ENCODE results near the gene FRG1.
"Not testable (repeated sequence)": the region's sequence is repeated elsewhere in the genome, so short reads cannot be mapped to it uniquely, and the experiment has no call there.

DNA sequence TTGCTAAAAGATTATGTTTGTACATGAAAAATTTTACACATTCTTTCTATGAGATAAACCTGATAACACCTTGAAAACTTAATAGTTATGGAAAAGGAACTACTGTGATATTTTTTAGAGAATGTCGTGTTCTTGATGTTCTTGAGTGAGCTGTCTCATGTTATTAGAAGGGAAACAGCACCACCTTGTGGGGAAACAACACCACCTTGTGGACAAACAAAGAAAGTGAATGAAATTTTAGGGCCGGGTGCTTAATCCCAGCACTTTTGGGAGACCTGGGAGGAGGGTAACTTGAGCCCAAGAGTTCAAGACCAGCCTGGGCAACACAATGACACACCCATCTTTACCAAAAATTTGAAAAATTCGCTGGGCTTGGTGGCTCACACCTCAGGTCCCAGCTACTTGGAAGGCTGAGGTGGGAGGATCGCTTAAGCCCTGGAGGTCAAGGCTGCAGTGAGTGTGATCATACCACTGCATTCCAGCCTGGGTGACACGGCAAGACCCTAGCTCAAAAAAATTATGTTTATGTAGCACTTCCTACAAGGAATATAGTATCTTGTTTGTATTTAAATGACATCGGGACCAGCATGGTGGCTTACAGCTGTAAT, 36.1 kb upstream of the FRG1 start:
- TF ChIP-seq, protein P1, sequence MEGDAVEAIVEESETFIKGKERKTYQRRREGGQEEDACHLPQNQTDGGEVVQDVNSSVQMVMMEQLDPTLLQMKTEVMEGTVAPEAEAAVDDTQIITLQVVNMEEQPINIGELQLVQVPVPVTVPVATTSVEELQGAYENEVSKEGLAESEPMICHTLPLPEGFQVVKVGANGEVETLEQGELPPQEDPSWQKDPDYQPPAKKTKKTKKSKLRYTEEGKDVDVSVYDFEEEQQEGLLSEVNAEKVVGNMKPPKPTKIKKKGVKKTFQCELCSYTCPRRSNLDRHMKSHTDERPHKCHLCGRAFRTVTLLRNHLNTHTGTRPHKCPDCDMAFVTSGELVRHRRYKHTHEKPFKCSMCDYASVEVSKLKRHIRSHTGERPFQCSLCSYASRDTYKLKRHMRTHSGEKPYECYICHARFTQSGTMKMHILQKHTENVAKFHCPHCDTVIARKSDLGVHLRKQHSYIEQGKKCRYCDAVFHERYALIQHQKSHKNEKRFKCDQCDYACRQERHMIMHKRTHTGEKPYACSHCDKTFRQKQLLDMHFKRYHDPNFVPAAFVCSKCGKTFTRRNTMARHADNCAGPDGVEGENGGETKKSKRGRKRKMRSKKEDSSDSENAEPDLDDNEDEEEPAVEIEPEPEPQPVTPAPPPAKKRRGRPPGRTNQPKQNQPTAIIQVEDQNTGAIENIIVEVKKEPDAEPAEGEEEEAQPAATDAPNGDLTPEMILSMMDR (conservative IDR thresholded peaks at IDR 0.05; ENCODE audit: low read depth in 2 of 2) = peak; percentile 78 to 85
- not testable (repeated sequence) for TF ChIP-seq EZH2 (IDR thresholded peaks at IDR 0.05; ENCODE audit: low read depth, unreplicated experiment); POLR2AphosphoS5 (IDR thresholded peaks at IDR 0.05; ENCODE audit: low read depth); EZH2phosphoT487 (IDR thresholded peaks at IDR 0.05; ENCODE audit: unreplicated experiment); CREB1 (CRISPR knock-in tag; IDR thresholded peaks at IDR 0.05; ENCODE audit: low read depth); JUNB (IDR thresholded peaks at IDR 0.05; ENCODE audit: unreplicated experiment); NANOG (IDR thresholded peaks at IDR 0.05; ENCODE audit: borderline replicate concordance)
- TF ChIP-seq, protein P2, sequence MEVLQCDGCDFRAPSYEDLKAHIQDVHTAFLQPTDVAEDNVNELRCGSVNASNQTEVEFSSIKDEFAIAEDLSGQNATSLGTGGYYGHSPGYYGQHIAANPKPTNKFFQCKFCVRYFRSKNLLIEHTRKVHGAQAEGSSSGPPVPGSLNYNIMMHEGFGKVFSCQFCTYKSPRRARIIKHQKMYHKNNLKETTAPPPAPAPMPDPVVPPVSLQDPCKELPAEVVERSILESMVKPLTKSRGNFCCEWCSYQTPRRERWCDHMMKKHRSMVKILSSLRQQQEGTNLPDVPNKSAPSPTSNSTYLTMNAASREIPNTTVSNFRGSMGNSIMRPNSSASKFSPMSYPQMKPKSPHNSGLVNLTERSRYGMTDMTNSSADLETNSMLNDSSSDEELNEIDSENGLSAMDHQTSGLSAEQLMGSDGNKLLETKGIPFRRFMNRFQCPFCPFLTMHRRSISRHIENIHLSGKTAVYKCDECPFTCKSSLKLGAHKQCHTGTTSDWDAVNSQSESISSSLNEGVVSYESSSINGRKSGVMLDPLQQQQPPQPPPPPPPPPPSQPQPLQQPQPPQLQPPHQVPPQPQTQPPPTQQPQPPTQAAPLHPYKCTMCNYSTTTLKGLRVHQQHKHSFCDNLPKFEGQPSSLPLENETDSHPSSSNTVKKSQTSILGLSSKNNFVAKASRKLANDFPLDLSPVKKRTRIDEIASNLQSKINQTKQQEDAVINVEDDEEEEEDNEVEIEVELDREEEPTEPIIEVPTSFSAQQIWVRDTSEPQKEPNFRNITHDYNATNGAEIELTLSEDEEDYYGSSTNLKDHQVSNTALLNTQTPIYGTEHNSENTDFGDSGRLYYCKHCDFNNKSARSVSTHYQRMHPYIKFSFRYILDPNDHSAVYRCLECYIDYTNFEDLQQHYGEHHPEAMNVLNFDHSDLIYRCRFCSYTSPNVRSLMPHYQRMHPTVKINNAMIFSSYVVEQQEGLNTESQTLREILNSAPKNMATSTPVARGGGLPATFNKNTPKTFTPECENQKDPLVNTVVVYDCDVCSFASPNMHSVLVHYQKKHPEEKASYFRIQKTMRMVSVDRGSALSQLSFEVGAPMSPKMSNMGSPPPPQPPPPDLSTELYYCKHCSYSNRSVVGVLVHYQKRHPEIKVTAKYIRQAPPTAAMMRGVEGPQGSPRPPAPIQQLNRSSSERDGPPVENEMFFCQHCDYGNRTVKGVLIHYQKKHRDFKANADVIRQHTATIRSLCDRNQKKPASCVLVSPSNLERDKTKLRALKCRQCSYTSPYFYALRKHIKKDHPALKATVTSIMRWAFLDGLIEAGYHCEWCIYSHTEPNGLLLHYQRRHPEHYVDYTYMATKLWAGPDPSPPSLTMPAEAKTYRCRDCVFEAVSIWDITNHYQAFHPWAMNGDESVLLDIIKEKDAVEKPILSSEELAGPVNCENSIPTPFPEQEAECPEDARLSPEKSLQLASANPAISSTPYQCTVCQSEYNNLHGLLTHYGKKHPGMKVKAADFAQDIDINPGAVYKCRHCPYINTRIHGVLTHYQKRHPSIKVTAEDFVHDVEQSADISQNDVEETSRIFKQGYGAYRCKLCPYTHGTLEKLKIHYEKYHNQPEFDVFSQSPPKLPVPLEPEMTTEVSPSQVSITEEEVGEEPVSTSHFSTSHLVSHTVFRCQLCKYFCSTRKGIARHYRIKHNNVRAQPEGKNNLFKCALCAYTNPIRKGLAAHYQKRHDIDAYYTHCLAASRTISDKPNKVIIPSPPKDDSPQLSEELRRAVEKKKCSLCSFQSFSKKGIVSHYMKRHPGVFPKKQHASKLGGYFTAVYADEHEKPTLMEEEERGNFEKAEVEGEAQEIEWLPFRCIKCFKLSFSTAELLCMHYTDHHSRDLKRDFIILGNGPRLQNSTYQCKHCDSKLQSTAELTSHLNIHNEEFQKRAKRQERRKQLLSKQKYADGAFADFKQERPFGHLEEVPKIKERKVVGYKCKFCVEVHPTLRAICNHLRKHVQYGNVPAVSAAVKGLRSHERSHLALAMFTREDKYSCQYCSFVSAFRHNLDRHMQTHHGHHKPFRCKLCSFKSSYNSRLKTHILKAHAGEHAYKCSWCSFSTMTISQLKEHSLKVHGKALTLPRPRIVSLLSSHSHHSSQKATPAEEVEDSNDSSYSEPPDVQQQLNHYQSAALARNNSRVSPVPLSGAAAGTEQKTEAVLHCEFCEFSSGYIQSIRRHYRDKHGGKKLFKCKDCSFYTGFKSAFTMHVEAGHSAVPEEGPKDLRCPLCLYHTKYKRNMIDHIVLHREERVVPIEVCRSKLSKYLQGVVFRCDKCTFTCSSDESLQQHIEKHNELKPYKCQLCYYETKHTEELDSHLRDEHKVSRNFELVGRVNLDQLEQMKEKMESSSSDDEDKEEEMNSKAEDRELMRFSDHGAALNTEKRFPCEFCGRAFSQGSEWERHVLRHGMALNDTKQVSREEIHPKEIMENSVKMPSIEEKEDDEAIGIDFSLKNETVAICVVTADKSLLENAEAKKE (CRISPR knock-in tag; IDR thresholded peaks at IDR 0.05) = not testable (repeated sequence)
- TF ChIP-seq, protein P3, sequence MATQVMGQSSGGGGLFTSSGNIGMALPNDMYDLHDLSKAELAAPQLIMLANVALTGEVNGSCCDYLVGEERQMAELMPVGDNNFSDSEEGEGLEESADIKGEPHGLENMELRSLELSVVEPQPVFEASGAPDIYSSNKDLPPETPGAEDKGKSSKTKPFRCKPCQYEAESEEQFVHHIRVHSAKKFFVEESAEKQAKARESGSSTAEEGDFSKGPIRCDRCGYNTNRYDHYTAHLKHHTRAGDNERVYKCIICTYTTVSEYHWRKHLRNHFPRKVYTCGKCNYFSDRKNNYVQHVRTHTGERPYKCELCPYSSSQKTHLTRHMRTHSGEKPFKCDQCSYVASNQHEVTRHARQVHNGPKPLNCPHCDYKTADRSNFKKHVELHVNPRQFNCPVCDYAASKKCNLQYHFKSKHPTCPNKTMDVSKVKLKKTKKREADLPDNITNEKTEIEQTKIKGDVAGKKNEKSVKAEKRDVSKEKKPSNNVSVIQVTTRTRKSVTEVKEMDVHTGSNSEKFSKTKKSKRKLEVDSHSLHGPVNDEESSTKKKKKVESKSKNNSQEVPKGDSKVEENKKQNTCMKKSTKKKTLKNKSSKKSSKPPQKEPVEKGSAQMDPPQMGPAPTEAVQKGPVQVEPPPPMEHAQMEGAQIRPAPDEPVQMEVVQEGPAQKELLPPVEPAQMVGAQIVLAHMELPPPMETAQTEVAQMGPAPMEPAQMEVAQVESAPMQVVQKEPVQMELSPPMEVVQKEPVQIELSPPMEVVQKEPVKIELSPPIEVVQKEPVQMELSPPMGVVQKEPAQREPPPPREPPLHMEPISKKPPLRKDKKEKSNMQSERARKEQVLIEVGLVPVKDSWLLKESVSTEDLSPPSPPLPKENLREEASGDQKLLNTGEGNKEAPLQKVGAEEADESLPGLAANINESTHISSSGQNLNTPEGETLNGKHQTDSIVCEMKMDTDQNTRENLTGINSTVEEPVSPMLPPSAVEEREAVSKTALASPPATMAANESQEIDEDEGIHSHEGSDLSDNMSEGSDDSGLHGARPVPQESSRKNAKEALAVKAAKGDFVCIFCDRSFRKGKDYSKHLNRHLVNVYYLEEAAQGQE (IDR thresholded peaks at IDR 0.05; ENCODE audit: unreplicated experiment) = not testable (repeated sequence)

Measured in GM23338 (cell line).